HG03565 (cell line): ENCODE measurements around the gene NCK2.

Experiments used
- ATAC-seq: cut with Tn5 transposase; IDR thresholded peaks from one replicate; pipeline ENCODE4 v1.9.1; 2021; ENCODE audit warnings: mild to moderate bottlenecking, moderate library complexity; ENCODE audit not compliant: unreplicated experiment

Gene NCK2

DNA sequence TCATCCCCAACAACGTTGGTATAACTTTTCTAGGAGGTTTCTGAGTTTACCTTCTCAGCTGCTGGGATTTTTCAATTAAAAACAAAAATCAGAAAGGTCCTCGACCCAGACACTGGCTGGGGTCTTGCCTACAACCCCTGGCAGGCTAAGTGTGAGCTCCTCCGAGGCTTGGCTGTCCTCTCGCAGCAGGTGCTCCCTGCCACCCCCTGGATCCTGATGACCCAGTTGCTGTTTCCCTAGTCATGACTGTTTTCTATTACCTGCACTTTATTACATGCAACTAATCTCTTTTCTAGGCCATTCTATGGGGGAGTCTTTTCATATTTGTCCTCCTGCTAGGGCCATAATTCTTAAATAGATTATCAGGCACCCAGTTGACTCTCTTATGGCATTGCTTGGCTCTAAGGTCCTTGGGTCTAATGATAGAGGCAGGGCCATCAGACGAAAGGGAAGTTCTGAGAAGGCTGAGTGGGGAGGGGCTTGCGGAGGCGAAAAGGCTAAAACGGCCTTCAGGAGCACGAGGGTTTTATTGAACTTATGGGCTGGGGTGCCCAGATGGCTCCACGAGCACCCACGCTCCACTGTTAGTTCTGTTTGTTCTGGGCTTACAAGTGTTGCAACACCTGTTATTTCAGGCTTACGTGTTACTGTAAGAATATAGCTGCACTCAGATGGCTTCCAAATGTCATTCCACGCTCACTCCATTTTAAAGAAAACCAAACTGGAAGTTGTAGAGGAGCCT is 166.0 kb downstream of the NCK2 start:
- no peak for ATAC-seq

DNA sequence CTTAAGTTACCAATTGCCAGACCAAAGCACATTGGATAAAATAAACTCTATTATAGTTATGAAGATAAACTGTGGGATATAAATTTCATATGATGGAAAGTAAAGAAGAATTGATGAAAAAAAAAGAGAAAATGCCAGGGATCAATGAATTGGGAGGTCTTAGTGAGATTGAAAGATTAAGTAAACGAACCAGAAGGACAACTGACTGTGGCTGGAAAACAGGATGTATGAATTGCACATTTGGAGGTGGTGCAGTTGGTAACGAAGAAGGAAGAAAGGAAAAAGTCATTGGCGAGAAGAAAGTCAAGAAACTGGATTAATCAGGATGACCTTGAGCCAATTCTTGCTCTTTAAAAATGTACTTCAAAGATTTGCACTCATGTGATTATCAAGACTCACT is 166.7 kb downstream of the NCK2 start:
- ATAC-seq: no peak

DNA sequence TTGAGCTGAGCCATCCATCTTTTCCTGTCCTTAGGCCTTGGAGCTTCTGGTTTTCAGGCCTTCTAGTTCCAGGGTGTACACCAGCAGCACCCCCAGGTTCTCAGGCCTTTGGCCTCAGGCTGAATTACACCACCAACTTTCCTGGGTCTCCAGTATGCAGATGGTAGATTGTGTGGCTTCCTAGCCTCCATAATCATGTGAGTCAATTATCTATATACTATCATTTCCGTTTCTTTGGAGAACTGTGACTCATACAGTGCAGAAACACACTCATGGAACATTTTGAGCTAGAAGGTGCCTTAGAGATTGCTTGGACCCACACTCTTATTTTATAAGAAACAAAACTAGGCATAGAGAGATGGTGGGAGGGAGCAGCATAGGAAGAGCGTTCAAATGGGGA is 167.4 kb downstream of the NCK2 start:
- no peak for ATAC-seq

DNA sequence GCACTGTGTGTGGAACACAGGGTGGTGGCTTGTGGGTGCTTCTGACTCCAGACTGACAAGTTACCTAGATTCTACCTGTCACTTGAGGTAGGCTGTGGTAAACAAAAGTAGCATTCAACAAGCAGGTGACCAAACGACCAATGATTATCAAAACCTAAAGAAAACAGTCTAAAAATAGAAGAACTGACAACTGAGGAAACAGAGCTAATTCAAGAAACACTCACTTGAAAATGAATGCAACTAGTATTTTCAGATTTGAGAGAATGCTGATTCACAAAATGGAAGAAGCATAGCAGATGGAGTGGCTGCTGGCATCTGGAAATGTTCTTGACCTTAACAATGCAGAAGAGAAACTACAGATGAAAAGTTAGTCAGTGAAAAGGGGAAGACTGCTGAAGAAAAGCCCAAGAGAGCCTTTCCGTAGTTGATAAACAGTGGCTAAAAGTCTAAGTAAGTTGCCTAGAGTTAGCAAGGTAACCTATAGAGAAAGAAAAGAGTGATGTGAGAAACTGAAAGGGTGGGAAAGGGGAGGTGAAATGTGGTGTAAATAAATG is 170.4 kb downstream of the NCK2 start:
- peak; percentile 74 for ATAC-seq

DNA sequence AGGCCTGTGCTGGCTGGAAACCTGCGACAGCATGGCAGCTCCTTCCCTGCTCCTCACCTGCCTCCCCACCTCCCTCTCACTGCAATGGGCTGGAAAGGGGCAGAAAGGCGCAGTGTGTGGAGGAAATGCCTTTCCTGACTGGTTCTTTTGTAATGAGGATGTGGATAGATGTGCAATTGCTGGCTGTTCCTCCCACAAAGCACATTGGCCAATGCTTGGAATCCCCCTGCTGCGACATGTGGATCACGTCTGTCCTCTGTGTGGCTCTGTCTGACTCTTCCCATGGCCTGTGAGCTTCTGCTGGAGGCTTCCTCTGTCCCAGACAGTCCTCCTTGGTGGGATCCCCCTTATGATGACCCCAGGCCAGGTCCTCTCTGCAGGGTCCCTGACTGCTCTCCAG is 172.5 kb downstream of the NCK2 start:
- ATAC-seq: no peak

DNA sequence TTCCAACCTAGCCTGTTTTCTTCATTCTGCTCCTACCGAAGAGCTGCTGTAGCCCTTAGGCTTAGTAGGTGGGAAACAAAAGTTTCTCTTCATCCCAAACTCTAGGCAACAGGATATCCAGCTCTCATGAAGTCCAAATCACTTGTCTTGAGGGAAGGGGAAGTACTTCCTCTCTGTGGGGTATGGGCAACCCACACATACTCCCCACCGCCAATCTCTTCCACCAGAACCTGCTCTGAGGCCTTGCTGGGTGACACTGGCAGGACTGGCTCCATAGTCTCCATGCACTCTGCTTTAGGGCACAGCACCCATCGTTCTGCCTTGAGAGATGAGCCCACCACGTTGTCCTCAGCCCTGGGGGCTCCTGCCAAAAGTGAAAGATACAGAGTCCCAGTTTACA is 173.0 kb downstream of the NCK2 start:
- ATAC-seq: no peak

DNA sequence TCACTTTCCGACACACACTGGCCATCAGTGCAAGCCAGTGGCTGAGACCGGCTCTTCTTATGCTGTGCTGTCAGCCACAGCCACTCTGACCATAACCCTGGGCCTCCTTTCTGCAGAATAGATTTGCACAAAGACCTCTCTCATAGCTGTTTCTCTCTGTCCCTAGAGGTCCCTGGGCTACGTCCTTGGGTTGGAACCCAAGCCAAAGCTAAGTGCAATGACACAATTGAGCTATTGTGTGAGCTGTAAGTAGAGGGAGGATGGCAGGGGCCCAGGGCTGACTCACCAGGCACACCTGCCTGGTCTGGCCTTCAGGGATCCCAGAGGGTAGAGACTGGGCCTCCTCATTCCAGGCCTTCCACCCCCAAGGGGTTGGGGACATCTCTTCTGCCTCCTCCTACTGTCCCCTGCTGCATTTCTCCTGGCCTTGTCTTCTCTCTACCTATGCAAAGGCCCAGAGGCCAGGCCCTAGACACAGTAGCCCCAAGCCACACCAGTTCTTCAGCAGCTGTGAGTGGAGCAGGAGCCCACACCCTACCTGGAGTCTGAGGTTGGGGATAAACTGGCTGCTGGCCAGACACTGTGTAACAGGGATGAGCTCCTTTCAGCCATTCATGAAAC is 174.6 kb downstream of the NCK2 start:
- no peak for ATAC-seq

DNA sequence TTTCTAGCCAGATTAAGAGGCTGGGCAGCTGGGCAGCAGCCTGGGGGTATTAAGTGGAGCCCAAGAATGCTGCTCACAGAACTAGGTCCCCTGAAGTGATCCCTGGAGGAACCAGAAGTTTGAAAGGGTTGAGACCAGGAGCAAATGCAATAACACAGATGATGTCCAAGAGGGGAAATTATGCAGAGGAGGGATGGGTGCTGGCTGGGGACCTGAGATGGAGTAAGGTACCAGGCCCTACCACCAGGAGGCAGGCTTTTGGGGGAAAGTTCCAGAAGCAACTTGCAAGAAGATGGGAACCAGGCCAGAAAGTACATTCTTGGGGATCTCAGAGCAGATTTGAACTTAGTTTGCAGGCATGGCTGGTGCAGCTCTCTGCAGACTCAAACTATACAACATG is 175.1 kb downstream of the NCK2 start:
- ATAC-seq: no peak

DNA sequence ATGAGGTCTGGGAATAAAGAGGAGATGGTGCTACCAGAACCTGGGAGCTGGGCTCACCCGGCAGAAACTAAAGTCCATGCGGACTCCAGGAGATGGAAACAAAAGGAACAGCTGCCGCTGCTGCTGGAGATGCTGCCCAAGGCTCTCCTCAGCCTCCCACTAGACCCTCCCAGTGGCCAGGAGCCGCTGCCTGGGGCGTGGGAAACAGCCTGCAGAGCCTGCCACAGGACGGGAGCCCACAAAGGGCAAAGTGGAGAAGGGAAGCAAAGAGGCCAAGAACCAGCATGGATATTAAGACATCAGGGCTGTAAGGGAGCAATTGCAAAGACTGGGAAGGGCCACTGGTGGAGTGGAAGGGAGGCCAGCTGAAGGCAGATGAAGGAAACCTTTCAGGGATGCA is 179.6 kb downstream of the NCK2 start:
- ATAC-seq: no peak

DNA sequence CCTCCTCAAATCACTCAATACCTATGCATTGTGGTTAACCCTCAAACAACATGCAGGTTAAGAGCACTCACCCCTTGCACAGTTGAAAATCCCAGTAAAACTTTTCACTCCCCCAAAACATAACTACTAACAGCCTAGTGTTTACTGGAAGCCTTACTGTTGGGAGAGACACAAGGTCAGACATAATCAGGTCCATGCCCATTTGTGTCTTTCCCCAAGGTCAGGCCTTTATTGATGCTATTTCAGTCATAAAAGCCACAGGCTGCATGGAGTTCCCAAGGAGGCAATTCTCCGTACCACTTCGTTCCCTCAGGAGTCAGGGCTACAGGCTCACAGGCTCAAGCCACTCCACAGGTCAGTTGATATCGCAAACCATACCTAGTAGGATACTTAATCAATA is 180.2 kb downstream of the NCK2 start:
- ATAC-seq: no peak

DNA sequence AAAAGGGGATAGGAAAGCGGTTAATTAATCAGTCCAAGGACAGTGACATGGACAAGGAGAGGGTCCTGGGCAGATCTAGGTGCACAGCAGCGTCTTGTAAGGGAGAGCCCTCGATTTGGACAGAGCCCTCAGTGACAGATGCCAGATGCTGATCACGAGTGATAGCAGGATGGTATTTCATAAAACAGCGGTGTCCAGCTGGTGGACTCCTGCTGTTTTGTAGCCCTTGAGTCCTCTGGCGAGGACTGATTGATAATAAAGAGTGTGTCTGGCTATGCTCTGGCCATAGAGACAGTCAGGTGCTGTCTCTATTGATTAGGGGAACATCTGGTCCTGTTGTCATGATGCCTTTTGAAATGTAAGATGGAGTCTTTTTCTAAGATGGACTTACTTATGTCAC is 180.7 kb downstream of the NCK2 start:
- ATAC-seq: no peak

DNA sequence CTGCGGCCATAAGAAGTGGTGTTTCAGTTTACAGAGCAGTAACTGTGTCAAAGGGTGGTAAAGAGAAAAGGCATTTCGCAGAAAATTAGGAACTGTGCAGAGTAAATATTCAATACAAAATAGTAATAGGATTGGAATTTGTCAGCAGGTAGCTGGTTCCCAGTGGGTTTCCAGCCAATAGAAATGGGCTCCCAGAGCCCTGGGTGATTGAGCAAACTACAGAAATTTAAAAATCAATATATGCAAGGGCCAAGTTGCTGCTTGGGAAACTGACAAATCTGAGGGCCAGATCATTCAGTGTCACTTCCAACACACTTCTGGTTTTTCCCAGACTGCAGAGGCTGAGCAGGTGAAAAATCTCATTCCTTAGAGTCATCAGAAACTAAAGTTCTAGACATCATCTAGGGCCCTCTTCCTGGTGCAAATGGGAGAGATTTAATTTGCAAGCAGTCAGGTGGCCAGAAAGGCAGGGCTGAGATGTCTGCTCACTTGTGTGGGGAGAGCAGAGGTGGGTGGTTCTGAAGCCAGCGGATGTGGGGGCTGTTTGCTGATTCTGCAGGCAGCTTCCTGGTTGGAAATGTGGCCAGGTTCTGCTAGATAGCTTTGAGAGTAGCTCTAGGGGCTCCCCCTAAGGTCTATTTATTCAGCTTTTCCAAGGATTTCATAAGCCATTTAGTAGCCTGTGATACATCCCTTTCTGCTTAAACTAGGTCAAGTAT is 182.4 kb downstream of the NCK2 start:
- no peak for ATAC-seq

DNA sequence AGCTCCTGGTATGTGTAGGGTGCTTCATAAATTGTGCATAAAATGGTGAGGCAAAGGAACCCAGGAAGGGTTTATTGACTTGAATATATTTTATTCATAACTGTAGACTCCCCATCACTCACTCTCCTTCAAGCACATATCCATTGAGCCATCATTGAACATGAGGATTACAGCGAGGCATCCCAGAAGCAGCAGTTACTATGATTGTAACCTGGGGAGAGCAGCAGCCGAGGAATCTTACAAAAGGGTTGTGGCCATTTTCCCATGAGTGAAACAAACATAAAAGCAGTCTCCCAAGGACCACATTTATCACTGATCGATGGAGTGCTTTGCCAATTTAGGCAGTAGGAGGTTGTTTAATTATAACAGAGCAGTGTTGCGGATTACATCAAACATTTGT is 183.4 kb downstream of the NCK2 start:
- no peak for ATAC-seq

DNA sequence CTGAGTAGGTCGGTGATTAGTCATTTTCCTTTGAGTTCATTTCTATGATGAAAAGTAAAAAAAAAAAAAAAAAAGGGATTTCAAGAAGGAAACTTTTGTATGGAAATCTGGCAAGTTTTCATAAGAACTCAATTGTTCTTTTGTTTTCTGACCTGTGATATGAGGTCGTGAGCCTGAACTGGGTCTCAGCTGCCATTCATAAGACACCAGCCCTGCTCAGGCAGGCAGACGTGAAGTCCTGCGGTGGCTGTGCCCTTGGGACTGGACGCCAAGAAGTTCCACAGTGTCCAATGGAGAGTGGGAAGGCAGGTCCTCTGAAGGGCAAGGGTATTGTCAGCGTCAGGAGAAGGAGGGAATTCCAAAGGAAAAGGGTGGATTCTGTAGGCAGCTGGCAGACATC is 183.9 kb downstream of the NCK2 start:
- no peak for ATAC-seq

DNA sequence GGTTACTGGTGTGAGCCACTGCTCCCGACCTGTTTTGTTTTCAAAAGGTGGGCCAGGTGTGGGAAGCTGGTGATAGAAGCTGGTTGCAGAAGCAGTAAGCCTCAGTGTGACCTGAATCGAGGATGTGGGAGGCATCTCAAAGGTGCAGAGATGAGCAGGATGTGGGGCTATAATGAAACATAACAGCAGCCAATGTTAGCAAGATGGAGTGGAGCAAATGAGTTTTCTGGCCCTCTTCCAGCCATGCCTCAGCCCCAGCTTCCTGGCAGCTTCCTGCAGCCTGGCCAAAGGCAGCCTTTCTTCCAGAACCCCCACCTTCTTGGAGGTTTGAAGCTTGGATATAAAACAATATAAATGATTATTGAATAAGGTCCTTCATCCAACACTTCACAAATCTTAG is 184.8 kb downstream of the NCK2 start:
- ATAC-seq: no peak

DNA sequence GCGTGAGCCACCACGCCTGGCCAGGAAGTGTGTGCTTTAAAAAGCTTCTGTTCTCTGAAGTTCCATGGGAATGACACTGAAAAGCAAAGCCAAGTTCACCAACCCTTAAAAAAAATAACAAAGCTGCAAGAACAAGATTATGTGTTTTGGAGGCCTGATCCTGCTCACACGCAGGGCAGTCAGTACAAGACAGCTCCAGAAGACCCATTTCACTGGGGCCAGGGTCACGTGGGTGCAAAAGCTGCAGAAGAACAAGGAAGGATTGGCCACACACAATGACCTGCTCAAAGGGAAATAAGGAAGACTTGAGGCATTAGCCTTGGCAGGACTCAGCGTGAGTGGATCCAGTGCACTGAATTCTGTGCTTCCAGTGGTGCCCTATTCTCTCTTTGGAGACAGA is 187.9 kb downstream of the NCK2 start:
- no peak for ATAC-seq

DNA sequence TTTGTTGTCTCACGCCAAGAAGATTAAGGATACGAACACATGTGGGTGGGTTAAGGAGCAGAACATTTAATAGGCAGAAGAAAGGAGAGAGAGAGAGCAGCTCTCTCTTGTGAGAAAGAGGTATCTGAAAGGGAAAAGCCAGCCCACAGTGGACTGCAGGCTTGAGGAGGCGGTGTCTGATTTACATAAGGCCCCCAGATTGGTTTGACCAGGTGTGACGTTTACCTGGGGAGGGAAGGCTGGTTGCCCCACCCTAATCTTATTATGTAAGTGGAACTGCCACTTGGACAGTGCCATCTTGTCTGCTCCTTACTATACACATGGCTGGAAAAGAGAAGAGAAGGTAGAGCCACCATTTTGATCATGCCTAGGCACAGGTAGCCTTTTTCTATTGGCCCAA is 189.2 kb downstream of the NCK2 start:
- no peak for ATAC-seq

DNA sequence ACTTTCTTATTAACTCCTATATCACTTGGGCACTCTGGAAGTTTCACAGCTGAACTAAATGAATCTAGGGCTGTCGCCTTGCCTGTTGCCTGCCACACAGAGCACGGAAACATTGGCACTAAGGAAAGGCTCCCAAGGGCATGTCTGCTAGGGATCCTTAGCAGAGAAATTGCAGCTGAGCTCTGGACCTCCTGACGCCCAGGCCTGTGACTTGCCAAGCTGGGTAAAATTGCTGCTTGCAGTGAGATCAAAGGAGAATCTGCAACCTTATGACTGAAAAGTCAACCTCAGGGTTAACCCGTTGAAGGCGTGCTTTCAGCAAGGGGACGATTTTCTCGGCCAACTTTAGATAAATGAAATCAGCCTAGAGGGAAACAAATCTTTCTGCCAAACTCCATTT is 189.8 kb downstream of the NCK2 start:
- ATAC-seq: no peak

DNA sequence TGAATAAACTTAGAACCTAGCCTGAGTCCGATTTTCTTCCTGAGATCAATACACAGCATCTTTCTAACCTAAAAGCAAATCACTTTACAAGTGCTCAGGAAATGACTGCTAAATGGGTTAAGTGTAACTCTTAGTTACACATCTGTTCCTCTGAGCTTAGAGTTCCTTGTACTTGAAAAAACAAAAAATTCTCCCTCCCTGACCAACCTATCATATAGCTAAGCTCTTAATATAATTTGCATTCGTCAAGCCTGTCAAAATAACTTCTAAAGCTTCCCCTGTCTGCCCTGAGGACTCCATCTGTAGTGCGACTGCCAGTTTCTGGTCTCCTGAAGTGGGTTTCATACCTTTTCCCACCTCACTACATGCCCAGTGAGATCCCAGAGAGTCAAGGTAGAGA is 190.4 kb downstream of the NCK2 start:
- ATAC-seq: no peak

DNA sequence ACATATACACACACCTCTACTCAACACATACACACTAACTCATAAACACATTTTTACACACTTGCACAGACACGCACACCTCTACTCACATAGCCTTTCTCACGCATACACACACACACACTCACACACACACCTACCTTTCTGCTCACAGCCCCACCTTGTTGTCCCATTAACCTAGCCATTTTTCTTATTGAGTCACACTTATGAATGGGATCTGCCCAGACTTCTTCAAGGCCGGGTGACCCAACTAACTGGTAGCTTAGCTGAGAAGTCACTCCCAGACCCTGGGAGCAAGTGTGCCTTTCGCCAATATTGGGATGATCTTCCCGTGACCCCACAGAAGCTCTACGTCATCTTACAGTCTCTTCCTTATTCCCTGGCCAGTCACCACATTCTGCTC is 192.2 kb downstream of the NCK2 start:
- ATAC-seq: no peak

DNA sequence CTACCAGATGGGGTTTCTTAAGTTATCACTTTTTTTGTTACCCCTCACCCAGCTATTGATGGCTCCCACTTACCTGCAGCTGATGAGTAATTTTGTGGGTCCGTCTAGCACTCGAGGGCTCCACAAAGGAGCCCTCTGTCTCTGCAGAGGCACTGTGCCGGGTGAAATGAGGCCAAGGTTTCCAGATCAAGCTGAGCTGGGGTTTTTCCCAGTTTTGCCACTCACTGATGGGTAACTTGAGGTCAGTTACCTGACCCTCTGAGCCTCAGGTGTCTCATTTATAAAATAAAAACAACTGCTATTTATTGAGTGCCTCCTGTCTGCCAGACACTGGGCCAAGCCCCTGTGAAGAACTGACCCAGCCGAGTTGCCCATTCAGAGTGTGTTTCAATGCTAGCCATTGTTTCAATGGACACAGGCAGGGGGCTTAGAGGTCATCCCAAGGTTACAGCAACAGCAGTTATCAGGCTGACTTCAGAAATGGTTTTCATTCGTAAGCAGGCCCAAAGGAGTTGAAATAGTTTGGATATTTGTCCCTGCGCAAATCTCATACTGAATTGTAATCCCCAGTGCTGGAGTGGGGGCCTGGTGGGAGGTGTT is 192.9 kb downstream of the NCK2 start:
- no peak for ATAC-seq
